Aorta (tissue), 4 donors: ENCODE data around the gene ZNF677. TPM values are rescaled to one million over a fixed set of nuclear protein-coding genes. Genes with fewer than 3 reads are reported as not detected.

ENCODE experiments used
- polyA plus RNA-seq, 2 donors: library from polyadenylated mRNA; stranded (reverse); fragments of 200-250 nt; gene quantifications; one replicate each; pipeline ENCODE4 v1.2.3, GENCODE V29; 2013
- total RNA-seq, 2 donors: library from RNA; stranded (reverse); fragmentation: NEBNext Ultra II Directional; extraction: Animal tissue kit (Norgen Biotek cat#: 25700); gene quantifications; one replicate each; pipeline ENCODE4 v1.2.1, GENCODE V29; 2021
- donor health status: healthy with polysubstance abuse.
- donor health status: Bipolar disorder and iron deficiency.
- donor health status: DM: no; HTN: no; CAD: no.
- donor health status: DM: yes; HTN: yes; CAD: no.

ZNF677 gene
- total and polyA plus RNA-seq, 4 donors, result 3.6 to 23.5 (median 14.0) TPM

Other genes with a start within 250 kb of the ZNF677 start
- not detected for gene ERVV-1, start 241.0 kb downstream of the ZNF677 start, total RNA-seq
- not detected for gene ERVV-1, start 241.0 kb downstream of the ZNF677 start, polyA plus RNA-seq
- gene ERVV-2, start 210.1 kb downstream of the ZNF677 start, total RNA-seq, result not detected
- gene ERVV-2, start 210.1 kb downstream of the ZNF677 start, polyA plus RNA-seq, result not detected
- 10 to 100 TPM; 32.5 to 61.0 TPM for gene ZNF160, start 151.5 kb downstream of the ZNF677 start, total RNA-seq
- 10 to 100 TPM in 1 of 2 donors, 1 to 10 TPM in 1; 4.6 to 19.5 TPM for gene ZNF160, start 151.5 kb downstream of the ZNF677 start, polyA plus RNA-seq
- gene ZNF415, start 122.0 kb downstream of the ZNF677 start, total RNA-seq, result 10 to 100 TPM in 1 of 2 donors, 1 to 10 TPM in 1; 8.8 to 10.3 TPM
- gene ZNF415, start 122.0 kb downstream of the ZNF677 start, polyA plus RNA-seq, result 1 to 10 TPM; 5.0 to 9.0 TPM
- gene ZNF347, start 95.8 kb downstream of the ZNF677 start, total RNA-seq, result 10 to 100 TPM; 14.2 to 19.8 TPM
- 1 to 10 TPM; 2.0 to 3.6 TPM for gene ZNF347, start 95.8 kb downstream of the ZNF677 start, polyA plus RNA-seq
- gene ZNF665, start 61.5 kb downstream of the ZNF677 start, total RNA-seq, result 1 to 10 TPM; 4.4 to 9.2 TPM
- 1 to 10 TPM in 1 of 2 donors, under 1 TPM in 1; 0.38 to 5.4 TPM for gene ZNF665, start 61.5 kb downstream of the ZNF677 start, polyA plus RNA-seq
- gene VN1R2, start 3.4 kb upstream of the ZNF677 start, total RNA-seq, result not detected
- gene VN1R2, start 3.4 kb upstream of the ZNF677 start, polyA plus RNA-seq, result not detected
- not detected for gene VN1R4, start 12.8 kb upstream of the ZNF677 start, total RNA-seq
- not detected for gene VN1R4, start 12.8 kb upstream of the ZNF677 start, polyA plus RNA-seq
- 1 to 10 TPM; 7.3 to 7.5 TPM for gene ZNF845, start 78.9 kb upstream of the ZNF677 start, total RNA-seq
- gene ZNF845, start 78.9 kb upstream of the ZNF677 start, polyA plus RNA-seq, result 1 to 10 TPM; 1.7 to 2.6 TPM
- gene ZNF525, start 110.8 kb upstream of the ZNF677 start, total RNA-seq, result 10 to 100 TPM; 12.0 to 14.8 TPM
- 10 to 100 TPM in 1 of 2 donors, 1 to 10 TPM in 1; 8.4 to 16.3 TPM for gene ZNF525, start 110.8 kb upstream of the ZNF677 start, polyA plus RNA-seq
- gene ZNF765, start 140.3 kb upstream of the ZNF677 start, total RNA-seq, result 10 to 100 TPM in 1 of 2 donors, 1 to 10 TPM in 1; 9.4 to 13.5 TPM
- 1 to 10 TPM; 2.8 to 3.5 TPM for gene ZNF765, start 140.3 kb upstream of the ZNF677 start, polyA plus RNA-seq
- 10 to 100 TPM in 1 of 2 donors, 1 to 10 TPM in 1; 9.5 to 10.2 TPM for gene ZNF761, start 177.1 kb upstream of the ZNF677 start, total RNA-seq
- 1 to 10 TPM; 4.5 to 8.0 TPM for gene ZNF761, start 177.1 kb upstream of the ZNF677 start, polyA plus RNA-seq
- gene ZNF813, start 212.9 kb upstream of the ZNF677 start, total RNA-seq, result 1 to 10 TPM; 3.0 to 4.0 TPM
- gene ZNF813, start 212.9 kb upstream of the ZNF677 start, polyA plus RNA-seq, result 1 to 10 TPM in 1 of 2 donors, under 1 TPM in 1; 0.69 to 2.3 TPM